ENCODE results near the gene NDST1. TPM values are rescaled to one million over a fixed set of nuclear protein-coding genes. Genes with fewer than 3 reads are reported as not detected.

Gene NDST1
- polyA plus RNA-seq, 2 of the 4 experiments (the other 2 are of a cell fraction), result 24.4 to 50.8 TPM

GRCh38 chr5:150553911-150554310, 46.0 kb downstream of the NDST1 start:
- DNase-seq (ENCODE audit: low read depth in 1 of 2, low spot score in 1 of 2), result no peak
- Histone ChIP-seq H3K4me1 (no peaks in the 10 kb centered on the region), H3K4me2 (no peak overlapping the region), H3K9me3 (no peaks in the 10 kb centered on the region), H3K4me3 (no peak overlapping the region), H3K27ac (no peak overlapping the region)
- CTCF ChIA-PET, result interaction anchor here (0.8 to 11.7 kb wide), 3 partner anchors 11 to 611 kb away, joined by 3 to 180 read pairs (median 3); no protein-coding TSS in a partner anchor
- 87% methylated on average over 8 of the region's 8 CpGs for WGBS (ENCODE audit: missing lambda C conversion rate)
- no peak for TF ChIP-seq E2F6 (IDR thresholded peaks at IDR 0.05; ENCODE audit: borderline replicate concordance, low read depth)
- TF ChIP-seq NR3C1 (IDR thresholded peaks at IDR 0.05), result no peak
- TF ChIP-seq HOXB5 (CRISPR knock-in tag; IDR thresholded peaks at IDR 0.05), result no peak
- TF ChIP-seq HOXA7 (CRISPR knock-in tag; IDR thresholded peaks at IDR 0.05), result no peak
- TF ChIP-seq MAX (IDR thresholded peaks at IDR 0.05), result no peak
- TF ChIP-seq GATA3 (IDR thresholded peaks at IDR 0.05; ENCODE audit: borderline replicate concordance), result no peak
- no peak for TF ChIP-seq NFE2L2 (conservative IDR thresholded peaks at IDR 0.05; ENCODE audit: low read length)
- TF ChIP-seq RAD21 (conservative IDR thresholded peaks at IDR 0.05 in 1 of 2, IDR thresholded peaks at IDR 0.05 in 1 of 2), result no peak
- TF ChIP-seq REST (IDR thresholded peaks at IDR 0.05), result no peak
- TF ChIP-seq FOXS1 (CRISPR knock-in tag; IDR thresholded peaks at IDR 0.05), result no peak
- no peak for TF ChIP-seq MYC (IDR thresholded peaks at IDR 0.05; ENCODE audit: borderline replicate concordance, low read length)
- no peak for TF ChIP-seq HOXB13 (CRISPR knock-in tag; IDR thresholded peaks at IDR 0.05; ENCODE audit: low read depth)
- no peak for TF ChIP-seq EHF (CRISPR knock-in tag; IDR thresholded peaks at IDR 0.05)
- no peak for TF ChIP-seq USF2 (IDR thresholded peaks at IDR 0.05)
- no peak for TF ChIP-seq EP300 (IDR thresholded peaks at IDR 0.05)
- TF ChIP-seq JUN (IDR thresholded peaks at IDR 0.05), result no peak
- ATAC-seq, result no peak
- FAIRE-seq, result no peak
- POLR2A ChIA-PET, result interaction anchor here (1.2 kb wide), 1 partner anchor 104 kb away, joined by 3 read pairs; no protein-coding TSS in a partner anchor

- Histone ChIP-seq H3K4me2 (no peak overlapping the region), H3K27ac (no peak overlapping the region), H3K4me3 (no peak overlapping the region), H3K4me1 (peaks cover 9% of the 10 kb centered on the region), H3K9me3 (no peaks in the 10 kb centered on the region)
- no peak for DNase-seq (ENCODE audit: low read depth in 1 of 2, low spot score in 1 of 2)
- CTCF ChIA-PET, result interaction anchor here (0.6 to 11.7 kb wide), 4 partner anchors 12 to 101 kb away, joined by 3 to 180 read pairs (median 4); no protein-coding TSS in a partner anchor
- no peak for ATAC-seq
- TF ChIP-seq MAX (IDR thresholded peaks at IDR 0.05) (no peak), CEBPB (IDR thresholded peaks at IDR 0.05) (no peak), EHMT2 (IDR thresholded peaks at IDR 0.05; ENCODE audit: low read depth) (no peak), HOXA7 (CRISPR knock-in tag; IDR thresholded peaks at IDR 0.05) (no peak), MAFK (IDR thresholded peaks at IDR 0.05; ENCODE audit: partially characterized antibody) (no peak), HEYL (CRISPR knock-in tag; IDR thresholded peaks at IDR 0.05) (no peak), E2F6 (IDR thresholded peaks at IDR 0.05; ENCODE audit: borderline replicate concordance, low read depth) (no peak), BHLHE40 (IDR thresholded peaks at IDR 0.05; ENCODE audit: low read depth, low read length) (no peak), NFE2L2 (conservative IDR thresholded peaks at IDR 0.05; ENCODE audit: low read length) (no peak), MYC (IDR thresholded peaks at IDR 0.05; ENCODE audit: borderline replicate concordance, low read length) (no peak), RFX5 (IDR thresholded peaks at IDR 0.05) (no peak), EP300 (IDR thresholded peaks at IDR 0.05) (no peak), JUN (IDR thresholded peaks at IDR 0.05) (no peak), ESRRA (IDR thresholded peaks at IDR 0.05; ENCODE audit: borderline replicate concordance, low read length) (no peak), SREBF2 (IDR thresholded peaks at IDR 0.05) (no peak), RCOR1 (IDR thresholded peaks at IDR 0.05; ENCODE audit: low read depth, low read length) (no peak), CBX2 (IDR thresholded peaks at IDR 0.05; ENCODE audit: borderline replicate concordance, low read depth) (no peak), ZFP36 (IDR thresholded peaks at IDR 0.05; ENCODE audit: borderline replicate concordance, partially characterized antibody) (no peak), POLR2AphosphoS2 (conservative IDR thresholded peaks at IDR 0.05; ENCODE audit: low read length) (no peak)
- WGBS (ENCODE audit: missing lambda C conversion rate), result 82% methylated on average over 8 of the region's 8 CpGs
- FAIRE-seq, result no peak
- POLR2A ChIA-PET, result no interaction called here
Observed at GRCh38 chr5:150554857-150555256, 46.9 kb downstream of the NDST1 start.
